Adipose tissue (tissue), 3 donors: ENCODE measurements around the gene TUBA4B. TPM values are rescaled to one million over a fixed set of nuclear protein-coding genes. Genes with fewer than 3 reads are reported as not detected.

Experiments used
- H3K27ac ChIP-seq: one replicate; pipeline ENCODE4 v1.5.1; 2013; ENCODE audit warnings: low read depth, low read length
- WGBS, 3 donors: extraction: QIAGEN DNeasy Blood & Tissue Kit; methylation state at CpG; one replicate each; pipeline ENCODE4 v1.1.7; 2013; 5-methylcytosine and 5-hydroxymethylcytosine counted together
- polyA plus RNA-seq, 3 donors: library from polyadenylated mRNA; stranded (reverse); fragments of 200-250 nt; gene quantifications; one replicate each; pipeline ENCODE4 v1.2.3, GENCODE V29; 2013
- donor health status: healthy with polysubstance abuse.
- donor health status: Bipolar disorder and iron deficiency.
- donor health status: healthy.

The TUBA4B gene
- polyA plus RNA-seq, 3 donors, result not detected

- no peak overlapping the region for H3K27ac ChIP-seq
- WGBS, 3 donors, result 85 to 91% (median 90%) methylated on average over 6 of the region's 6 CpGs
These were observed 36.5 kb upstream of the TUBA4B start for GRCh38 chr2:219216535-219216915.

- 0 to 1% (median 1%) methylated on average over 29 to 37 of the region's 37 CpGs for WGBS, 3 donors
These were observed 34.8 kb upstream of the TUBA4B start for GRCh38 chr2:219218217-219218731.

DNA sequence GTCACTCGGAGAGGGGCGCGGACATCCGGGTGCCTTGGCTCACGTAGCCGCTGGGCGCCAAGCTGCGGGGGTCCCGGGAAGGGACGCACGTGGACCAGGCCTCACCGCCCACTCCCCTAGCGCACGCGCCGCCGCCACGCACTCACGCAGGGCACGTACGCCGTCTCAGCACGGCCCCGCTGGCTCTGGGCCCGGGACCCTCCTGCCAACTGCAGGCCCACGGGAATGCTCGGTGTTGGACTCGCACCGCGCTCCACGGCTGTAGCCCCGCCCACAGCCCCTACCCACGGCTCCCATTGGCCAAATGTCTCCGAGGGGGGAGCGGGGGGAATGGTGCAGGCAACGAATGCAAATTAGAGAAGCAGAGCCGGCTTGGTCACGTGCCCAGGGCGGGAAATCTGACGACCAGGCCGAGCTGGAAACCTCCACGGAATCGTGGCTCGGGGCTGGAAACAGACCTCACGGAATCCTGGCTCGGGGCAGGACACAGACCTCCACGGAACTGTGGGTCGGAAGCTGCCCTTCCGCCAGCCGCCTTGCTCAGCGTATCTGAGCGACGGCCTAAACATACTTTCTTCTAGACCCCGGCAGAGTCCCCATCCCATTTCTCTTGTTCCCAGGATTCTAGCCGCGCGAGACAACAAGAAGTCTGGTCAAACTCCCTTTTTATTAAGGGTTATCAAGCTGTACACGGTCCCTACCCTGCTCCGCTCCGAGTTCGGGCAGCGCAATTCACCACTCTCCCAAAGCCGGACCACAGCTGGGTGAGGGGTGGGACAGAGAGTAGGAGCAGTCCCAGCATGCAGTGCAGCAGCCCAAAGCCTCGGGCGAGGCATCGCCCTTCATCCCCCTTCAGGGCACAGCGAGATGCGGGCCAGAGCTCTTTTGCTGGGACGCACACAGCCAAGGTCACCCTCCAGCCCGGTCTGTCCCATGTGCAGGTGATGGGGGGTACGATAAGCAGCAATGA lies 34.0 kb upstream of the TUBA4B start, which contains the start of gene ABCB6:
Gene ABCB6 (minus strand): TSS at position 227 of the 970 bp plus-strand sequence. CDS start 285 bp downstream, outside the sequence.
- peak within 1 kb of the TSS; percentile 75 for H3K27ac ChIP-seq
- 8% methylated on average over 62 to 71 of the region's 71 CpGs for WGBS, 3 donors

More at GRCh38 chr2:219218217-219218731, 34.8 kb upstream of the TUBA4B start:
- H3K27ac ChIP-seq, result peak overlapping the region; percentile 75

GRCh38 chr2:219219784-219220532 lies 33.1 kb upstream of the TUBA4B start:
- 89 to 91% (median 89%) methylated on average over 18 of the region's 18 CpGs for WGBS, 3 donors
- H3K27ac ChIP-seq, result no peak overlapping the region

DNA sequence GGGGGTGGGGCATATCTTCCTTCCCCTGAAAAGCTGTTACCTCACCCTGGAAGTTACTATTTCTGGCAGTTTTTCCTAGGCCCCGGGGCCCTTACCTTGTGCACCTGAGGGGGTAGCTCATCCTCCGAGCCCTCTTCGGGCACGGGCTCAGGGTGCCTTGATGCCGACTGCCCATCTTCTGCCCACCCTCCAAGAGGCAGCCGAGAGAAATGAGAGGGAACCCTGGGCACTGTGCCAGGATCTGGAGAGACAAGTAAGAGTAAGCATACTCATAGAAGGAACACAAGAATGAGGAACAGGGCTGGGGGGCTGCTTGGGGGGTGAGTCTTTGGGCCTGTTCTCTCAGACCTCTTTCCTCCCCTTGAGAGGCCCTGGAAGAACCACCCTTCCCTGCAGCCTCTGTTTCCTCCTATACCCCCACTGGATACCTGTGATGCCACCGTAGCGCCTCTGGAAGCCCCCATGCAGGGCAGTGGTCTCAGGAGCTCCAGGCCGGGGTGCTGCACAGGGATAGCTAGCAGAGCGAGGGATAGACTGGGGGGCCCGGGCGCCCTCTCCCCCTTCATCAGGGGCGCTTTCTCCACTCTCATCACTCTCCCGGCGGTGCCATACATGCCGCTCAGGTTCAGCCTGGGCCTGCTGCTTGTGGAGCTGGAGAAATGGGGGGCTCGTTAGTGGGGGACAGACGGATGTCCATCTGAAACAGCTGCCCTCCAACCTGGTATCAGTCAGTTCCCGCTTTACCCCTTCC lies 32.2 kb upstream of the TUBA4B start:
- no peak overlapping the region for H3K27ac ChIP-seq
- 89 to 92% (median 90%) methylated on average over 19 of the region's 19 CpGs for WGBS, 3 donors

DNA sequence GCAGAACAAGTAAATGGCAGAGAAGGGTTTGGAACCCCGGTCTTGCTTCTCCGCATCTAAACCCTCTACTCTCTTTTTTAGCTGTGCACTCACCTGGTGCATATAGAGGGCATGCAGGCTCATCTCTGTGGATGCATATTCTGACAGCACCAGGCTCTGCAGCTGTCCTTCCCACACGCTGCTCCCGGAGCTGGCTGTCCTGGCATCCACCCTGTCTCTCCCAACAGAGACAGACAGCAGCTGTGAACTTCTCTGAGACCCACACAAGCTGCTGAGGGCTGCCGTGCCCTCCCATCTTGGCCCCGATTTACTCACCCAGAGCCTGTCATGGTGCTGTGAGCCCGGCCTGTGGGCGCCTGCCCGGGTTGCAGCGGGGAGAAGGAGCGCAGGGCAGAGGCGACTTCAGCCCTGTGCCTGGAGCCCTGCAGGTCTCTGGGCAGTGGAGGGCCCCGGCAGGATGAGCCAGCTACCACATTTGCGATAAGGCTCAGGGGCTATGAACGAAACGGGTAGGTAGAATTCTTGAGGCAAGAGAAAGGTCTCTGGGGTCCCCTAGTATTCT lies 31.0 kb upstream of the TUBA4B start:
- no peak overlapping the region for H3K27ac ChIP-seq
- whole genome bisulfite sequencing, 3 donors, result 94 to 96% (median 95%) methylated on average over 16 of the region's 16 CpGs

- no peak overlapping the region for H3K27ac ChIP-seq
- WGBS, 3 donors, result 92 to 93% (median 92%) methylated on average over 31 of the region's 31 CpGs
These were observed 29.0 kb upstream of the TUBA4B start for GRCh38 chr2:219223831-219224610.

GRCh38 chr2:219225350-219225749 lies 27.7 kb upstream of the TUBA4B start:
- no peak overlapping the region for H3K27ac ChIP-seq
- 51 to 89% (median 69%) methylated on average over 3 of the region's 3 CpGs for WGBS, 3 donors

- 37 to 51% (median 37%) methylated on average over 7 of the region's 7 CpGs for WGBS, 3 donors
- H3K27ac ChIP-seq, result no peak overlapping the region
These were observed 24.8 kb upstream of the TUBA4B start for GRCh38 chr2:219228041-219228910.

DNA sequence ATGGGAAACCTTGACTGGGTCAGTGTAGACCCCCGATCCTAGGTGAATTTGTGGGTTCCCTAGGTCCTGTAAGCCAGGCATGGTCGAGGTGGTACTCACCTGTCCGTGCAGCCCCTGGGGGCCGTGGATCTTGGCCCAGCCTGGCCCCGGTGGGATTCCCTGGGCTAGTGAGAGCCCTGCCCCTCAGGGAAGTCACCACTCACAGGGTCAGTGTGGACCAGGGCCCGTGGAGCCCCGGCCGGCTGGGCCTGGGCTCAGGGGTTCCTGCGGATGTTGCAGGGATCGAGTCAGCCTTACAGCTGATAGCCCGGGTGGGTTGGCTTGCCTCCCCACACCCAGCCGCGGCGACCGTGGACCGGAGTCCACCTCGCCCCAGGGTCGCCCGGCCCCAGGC lies 24.1 kb upstream of the TUBA4B start:
- 1 to 2% (median 1%) methylated on average over 15 to 19 of the region's 19 CpGs for WGBS, 3 donors
- no peak overlapping the region for H3K27ac ChIP-seq

DNA sequence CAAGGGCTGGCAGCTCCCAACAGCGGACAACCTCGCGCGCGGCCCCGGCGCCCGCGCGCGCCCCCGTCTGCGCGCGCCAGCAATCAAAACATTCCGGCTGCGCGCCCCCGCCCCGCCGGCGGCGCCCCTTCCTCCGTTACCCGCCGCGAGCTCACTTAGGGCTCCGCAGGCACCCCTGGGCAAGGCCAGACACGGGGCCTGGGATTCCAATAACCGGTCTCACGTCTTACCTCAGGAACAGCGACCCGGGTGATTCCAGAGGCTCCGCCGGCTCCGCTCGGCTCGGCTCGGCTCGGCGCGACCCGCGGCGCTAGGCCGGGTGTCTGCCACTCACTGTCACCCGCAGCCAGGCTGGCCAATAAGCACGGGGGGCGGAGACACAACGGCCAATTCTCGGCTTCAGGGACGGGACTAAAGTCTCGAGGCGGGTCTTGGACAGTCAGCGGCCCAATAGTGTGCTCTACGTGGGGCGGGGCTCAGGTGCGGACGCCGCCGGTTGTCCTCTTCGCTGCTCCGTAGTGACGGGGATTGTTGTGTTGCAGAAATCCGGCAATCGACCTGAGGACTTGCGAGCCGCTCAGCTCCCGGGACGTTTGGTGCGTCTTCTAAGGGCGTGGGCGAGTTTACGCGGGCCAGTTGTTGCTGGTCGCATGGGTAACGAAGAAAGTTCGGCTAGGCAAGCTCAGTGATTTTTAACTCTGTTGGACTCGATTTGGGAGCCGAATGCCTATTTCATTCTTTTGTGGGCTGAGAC lies 23.6 kb upstream of the TUBA4B start, which contains the start of the genes ANKZF1 and ATG9A:
Gene ANKZF1 (plus strand): TSS at position 502 of the 754 bp plus-strand sequence. CDS start 452 bp downstream, outside the sequence.
Gene ATG9A (minus strand): TSS at position 332 of the 754 bp plus-strand sequence. CDS start 1,612 bp downstream, outside the sequence.
- H3K27ac ChIP-seq, result no peak within 1 kb of the TSS
- WGBS, 3 donors, result 0 to 1% (median 0%) methylated on average over 78 to 80 of the region's 80 CpGs

DNA sequence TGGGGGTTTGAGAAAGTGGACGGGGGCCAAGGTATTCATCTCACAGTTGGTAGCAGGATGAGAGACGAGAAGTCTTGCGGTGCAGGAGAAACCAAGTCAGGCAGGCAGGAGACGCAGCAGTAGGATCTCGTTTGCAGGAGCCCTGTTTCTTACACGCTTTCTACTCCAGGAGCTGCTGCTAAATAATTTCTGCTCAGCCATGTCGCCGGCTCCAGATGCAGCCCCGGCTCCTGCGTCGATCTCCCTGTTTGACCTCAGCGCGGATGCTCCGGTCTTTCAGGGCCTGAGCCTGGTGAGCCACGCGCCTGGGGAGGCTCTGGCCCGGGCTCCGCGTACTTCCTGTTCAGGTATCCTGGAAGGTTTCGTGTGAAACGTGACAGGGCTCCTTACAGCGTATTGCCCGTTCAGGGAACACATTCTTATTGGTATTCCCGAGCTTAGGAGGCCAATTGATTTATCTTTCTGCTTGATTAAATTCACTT lies 22.9 kb upstream of the TUBA4B start:
- 0 to 1% (median 0%) methylated on average over 24 of the region's 24 CpGs for WGBS, 3 donors
- H3K27ac ChIP-seq, result no peak overlapping the region

GRCh38 chr2:219234331-219234730 lies 18.7 kb upstream of the TUBA4B start:
- 71 to 92% (median 90%) methylated on average over 3 of the region's 3 CpGs for WGBS, 3 donors
- no peak overlapping the region for H3K27ac ChIP-seq

DNA sequence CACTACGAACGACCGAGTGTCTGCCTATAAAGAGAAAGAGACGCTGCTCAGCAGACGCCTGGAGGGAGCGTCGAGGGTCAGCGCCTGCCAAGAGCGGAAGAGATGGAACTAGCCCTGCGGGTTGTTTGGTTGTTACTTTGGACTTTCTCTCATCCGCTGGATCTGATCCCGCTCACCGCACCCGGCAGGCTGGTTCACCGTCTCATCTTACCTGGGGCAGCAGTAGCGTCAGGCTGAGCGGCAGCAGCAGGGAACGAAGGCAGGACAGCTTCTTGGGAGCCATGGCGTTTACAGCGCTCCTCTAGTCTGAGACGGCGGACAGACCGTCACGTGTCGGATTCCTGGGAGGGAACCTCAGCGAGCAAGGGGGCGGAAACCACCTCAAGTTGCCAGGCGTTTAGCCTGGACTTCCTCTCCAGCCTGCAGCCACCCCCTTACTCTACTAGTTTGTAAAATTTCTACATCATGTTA lies 9.7 kb upstream of the TUBA4B start:
- H3K27ac ChIP-seq, result no peak overlapping the region
- 46 to 50% (median 46%) methylated on average over 28 of the region's 28 CpGs for WGBS, 3 donors

DNA sequence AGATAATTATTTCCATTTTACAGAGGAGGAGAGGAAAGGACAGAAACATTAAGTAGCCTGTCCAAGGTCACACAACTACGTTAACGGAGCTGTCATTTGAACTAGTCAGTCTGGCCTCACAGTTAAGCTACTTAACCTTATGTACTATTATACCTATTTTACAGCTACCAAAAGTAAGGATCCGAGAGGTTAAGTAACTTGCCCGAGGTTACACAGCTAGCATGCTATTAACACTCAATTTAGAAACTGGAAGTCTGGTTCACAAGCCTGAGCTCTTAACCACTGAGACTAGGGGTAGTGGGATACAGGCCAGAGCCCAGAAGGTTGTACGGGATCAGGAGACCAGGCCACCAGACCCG lies 8.3 kb upstream of the TUBA4B start:
- H3K27ac ChIP-seq, result peak overlapping the region; percentile 75
- 17 to 37% (median 32%) methylated on average over 6 of the region's 6 CpGs for WGBS, 3 donors
